GM12878 (cell line): ENCODE results near the gene LRFN2.

Experiments
- CBX3 ChIP-seq: fragments of 200-600 bp; sonication (generic); IDR thresholded peaks from 2 replicates; pipeline ENCODE4 v1.6.1; 2016; ENCODE audit warnings: low read depth, borderline replicate concordance
- CHD1 ChIP-seq: IDR thresholded peaks from 2 replicates; pipeline ENCODE4 v1.6.1; 2012; ENCODE audit warnings: low read depth, low read length, improper control_type of control experiment
- EP300 ChIP-seq, 2 experiments: fragments of 150-350 bp in 1 of 2; IDR thresholded peaks; 2 replicates each; pipeline ENCODE4 v1.6.1; 2011 to 2012; ENCODE audit warnings: low read depth in 2 of 2, low read length in 2 of 2, borderline replicate concordance in 1 of 2, improper control_type of control experiment in 1 of 2, inconsistent platforms in 1 of 2; ENCODE audit not compliant: control insufficient read depth in 1 of 2
- NR2C1 ChIP-seq: fragments of 450-650 bp; IDR thresholded peaks from 2 replicates; pipeline ENCODE4 v1.6.1; 2017; ENCODE audit warnings: antibody characterized with exemption, mild to moderate bottlenecking, moderate library complexity
- SMAD1 ChIP-seq: fragments of 450-650 bp; IDR thresholded peaks from 2 replicates; pipeline ENCODE4 v1.6.1; 2018; ENCODE audit warnings: mild to moderate bottlenecking, low read depth; ENCODE audit not compliant: partially characterized antibody
- TAF1 ChIP-seq: IDR thresholded peaks from 2 replicates; pipeline ENCODE4 v1.6.1; 2011; ENCODE audit warnings: mild to moderate bottlenecking, low read depth, low read length, borderline replicate concordance
- TCF7 ChIP-seq: IDR thresholded peaks from 2 replicates; pipeline ENCODE4 v1.6.1; 2014; ENCODE audit warnings: antibody characterized with exemption, borderline replicate concordance
- TF ChIP-seq, protein P1 (sequence below), 3 experiments: IDR thresholded peaks in 2 of 3; conservative IDR thresholded peaks in 1 of 3; 2 replicates each; pipeline ENCODE4 v1.5.1; 2011; ENCODE audit warnings: low read depth in 3 of 3, low read length in 3 of 3, mild to moderate bottlenecking in 3 of 3, control low read depth in 2 of 3, moderate library complexity in 2 of 3, inconsistent platforms in 1 of 3, mixed read lengths in 1 of 3; ENCODE audit not compliant: control insufficient read depth in 2 of 3, insufficient read depth in 1 of 3; ENCODE audit errors: extremely low read depth in 1 of 3

GRCh38 chr6:40442591-40442990 is 144.6 kb downstream of the LRFN2 start:
- no peak for TF ChIP-seq TCF7
- TF ChIP-seq TAF1 = no peak
- no peak for TF ChIP-seq CHD1
- TF ChIP-seq, protein P1, sequence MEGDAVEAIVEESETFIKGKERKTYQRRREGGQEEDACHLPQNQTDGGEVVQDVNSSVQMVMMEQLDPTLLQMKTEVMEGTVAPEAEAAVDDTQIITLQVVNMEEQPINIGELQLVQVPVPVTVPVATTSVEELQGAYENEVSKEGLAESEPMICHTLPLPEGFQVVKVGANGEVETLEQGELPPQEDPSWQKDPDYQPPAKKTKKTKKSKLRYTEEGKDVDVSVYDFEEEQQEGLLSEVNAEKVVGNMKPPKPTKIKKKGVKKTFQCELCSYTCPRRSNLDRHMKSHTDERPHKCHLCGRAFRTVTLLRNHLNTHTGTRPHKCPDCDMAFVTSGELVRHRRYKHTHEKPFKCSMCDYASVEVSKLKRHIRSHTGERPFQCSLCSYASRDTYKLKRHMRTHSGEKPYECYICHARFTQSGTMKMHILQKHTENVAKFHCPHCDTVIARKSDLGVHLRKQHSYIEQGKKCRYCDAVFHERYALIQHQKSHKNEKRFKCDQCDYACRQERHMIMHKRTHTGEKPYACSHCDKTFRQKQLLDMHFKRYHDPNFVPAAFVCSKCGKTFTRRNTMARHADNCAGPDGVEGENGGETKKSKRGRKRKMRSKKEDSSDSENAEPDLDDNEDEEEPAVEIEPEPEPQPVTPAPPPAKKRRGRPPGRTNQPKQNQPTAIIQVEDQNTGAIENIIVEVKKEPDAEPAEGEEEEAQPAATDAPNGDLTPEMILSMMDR (IDR thresholded peaks at IDR 0.05 in 2 of 3, conservative IDR thresholded peaks at IDR 0.05 in 1 of 3; ENCODE audit: control insufficient read depth in 2 of 3, extremely low read depth in 1 of 3, insufficient read depth in 1 of 3, low read depth in 3 of 3, low read length in 3 of 3) = no peak
- no peak for TF ChIP-seq SMAD1
- TF ChIP-seq CBX3 = no peak
- TF ChIP-seq EP300 (IDR thresholded peaks at IDR 0.05; ENCODE audit: borderline replicate concordance in 1 of 2, control insufficient read depth in 1 of 2, low read depth in 2 of 2, low read length in 2 of 2) = no peak
- TF ChIP-seq NR2C1 = no peak
